ENCODE results near the gene CEACAM1.
"Not testable (repeated sequence)": the region's sequence is repeated elsewhere in the genome, so short reads cannot be mapped to it uniquely, and the experiment has no call there.

The CEACAM1 gene

DNA sequence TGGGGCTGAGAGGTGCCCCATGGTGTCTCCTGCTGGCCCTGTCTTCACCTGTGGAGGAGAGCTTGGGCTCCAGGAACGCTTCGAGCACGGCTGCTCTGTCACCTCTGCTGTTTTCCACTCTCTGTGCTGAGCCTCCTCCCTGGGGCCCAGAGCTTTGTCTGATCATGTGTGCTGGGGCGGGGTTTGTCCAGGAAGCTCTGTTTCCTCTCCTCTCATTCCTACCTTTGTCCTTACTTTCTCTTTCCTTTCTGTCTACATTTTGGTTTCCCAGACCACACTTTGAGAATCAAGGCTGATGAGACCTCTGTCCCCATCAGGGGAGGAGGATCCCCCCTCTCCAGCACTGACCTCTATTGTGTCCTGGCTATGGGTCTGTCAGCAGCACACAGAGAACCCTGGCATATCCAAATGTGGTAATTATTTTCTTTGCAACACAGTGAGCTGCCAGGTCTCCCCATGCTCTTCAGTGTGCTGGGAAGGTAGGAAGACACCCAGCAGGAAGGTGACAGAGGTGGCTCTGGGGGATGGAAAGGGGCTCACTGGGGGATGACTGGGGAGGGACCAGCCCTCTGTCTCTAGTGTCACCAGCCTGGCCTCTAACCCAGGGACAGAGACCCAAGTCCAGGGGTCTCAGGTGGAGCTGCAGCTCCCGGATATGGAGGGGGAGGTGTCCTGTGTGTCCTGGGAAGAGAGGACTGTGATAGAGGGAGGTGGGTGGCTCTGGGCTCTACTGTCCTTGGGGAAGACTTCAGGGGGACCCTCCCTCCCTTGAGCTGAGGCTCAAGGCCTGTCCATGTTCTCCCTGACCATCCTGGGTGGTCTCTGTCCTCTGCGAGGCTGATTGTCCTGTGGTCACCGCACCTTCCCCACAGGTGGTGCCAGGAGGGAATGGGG lies at the start of gene CEACAM1:
Gene CEACAM1 (minus strand): TSS at position 128 of the 894 bp plus-strand sequence. CDS start 107 bp downstream, at position 21.
- no peak for DNase-seq (ENCODE audit: low read depth, low spot score)

DNA sequence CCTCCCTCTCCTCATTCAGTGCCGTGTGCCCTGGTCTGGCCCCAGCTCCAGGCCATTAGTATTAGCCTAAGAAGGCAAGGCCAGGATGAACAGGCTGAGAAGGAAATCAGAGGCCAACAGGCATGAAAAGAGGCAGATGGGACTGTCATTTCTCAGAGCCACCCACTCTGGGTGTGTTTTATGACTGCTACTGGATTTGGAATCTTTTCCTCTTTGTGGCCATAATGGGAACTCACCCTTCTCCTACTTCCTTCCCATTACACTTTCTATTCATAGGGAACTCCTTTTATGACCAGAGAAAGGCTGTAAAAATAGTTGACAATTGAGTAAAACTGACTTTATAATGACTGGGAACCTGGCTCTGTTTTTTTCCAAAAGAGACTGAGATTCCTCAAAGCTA lies 48.7 kb upstream of the CEACAM1 start:
- DNase-seq (ENCODE audit: low read depth, low spot score), result no peak

DNA sequence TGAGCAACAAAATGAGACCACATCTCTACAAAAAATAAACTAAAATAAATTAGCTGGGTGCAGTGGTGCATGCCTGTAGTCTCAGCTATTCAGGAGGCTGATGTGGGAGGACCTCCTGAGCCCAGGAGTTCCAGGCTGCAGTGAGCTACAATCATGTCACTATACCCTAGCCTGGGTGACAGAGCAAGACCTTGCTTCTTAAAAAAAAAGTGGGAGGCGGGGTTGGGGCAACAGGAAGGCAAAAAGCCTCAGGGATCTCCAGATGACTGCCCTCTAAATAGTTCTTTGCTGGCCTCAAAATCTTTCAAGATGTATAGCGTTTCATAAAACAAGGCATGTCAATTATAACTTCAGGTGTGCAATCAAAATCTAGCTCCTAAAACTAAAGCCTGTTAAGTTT lies 48.0 kb upstream of the CEACAM1 start:
- no peak for DNase-seq (ENCODE audit: low read depth, low spot score)

DNA sequence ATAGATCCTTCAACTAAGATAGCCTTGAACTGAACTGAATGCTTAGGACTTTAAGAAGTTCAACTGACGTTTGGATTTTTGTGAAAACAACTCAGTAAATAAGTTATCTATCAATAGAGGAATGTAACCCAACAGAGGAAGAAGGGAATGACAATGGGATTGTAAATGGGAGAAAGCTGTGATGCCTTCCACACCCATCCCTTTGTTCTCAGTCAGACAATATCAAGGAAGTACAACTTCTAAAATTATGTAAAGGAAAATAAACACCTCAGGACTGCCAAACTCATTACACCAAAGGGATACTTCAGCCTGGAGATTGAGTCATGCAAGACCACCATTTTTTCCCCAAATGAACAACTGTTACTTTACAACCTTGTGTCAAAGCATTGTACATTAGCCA lies 45.4 kb upstream of the CEACAM1 start:
- no peak for DNase-seq (ENCODE audit: low read depth, low spot score)

DNA sequence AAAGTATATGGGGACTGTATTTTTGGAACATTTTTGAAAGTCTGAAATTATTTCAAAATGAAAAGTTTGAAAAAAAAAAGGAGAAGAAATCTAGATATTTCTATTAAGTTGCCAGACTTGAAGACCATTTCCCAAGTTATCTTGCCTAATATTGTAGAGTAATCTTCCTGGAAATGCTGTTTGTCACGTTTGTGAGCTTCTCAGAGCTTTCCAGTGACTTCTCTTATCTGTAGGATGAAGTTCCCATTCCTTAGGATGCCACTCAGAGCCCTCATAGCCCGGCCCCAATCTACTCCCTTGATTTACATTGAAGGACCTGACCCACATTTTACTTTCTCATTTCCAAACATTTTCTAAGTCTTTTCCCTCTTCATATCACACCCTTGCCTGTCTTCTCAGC lies 42.8 kb upstream of the CEACAM1 start:
- DNase-seq (ENCODE audit: low read depth, low spot score), result no peak

DNA sequence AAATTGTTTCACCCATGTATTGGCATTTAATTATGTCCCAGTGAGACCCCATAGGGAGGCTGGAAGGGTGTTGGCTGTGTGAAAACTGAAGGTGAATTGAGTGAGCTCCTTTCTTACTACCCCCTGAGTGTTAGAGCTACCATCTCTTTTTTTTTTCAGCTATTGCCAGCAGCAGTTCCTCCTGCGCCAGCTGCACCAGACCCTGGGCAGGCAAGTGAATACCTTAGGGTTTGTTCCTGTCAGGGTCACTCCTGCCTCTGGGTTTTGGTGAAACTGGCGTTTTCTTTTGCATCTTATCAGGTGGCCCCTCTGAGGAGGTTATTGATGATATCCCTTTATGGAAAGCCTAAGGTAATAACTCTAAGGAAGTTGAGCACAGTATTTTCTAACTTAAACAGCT lies 40.9 kb upstream of the CEACAM1 start:
- no peak for DNase-seq (ENCODE audit: low read depth, low spot score)

DNA sequence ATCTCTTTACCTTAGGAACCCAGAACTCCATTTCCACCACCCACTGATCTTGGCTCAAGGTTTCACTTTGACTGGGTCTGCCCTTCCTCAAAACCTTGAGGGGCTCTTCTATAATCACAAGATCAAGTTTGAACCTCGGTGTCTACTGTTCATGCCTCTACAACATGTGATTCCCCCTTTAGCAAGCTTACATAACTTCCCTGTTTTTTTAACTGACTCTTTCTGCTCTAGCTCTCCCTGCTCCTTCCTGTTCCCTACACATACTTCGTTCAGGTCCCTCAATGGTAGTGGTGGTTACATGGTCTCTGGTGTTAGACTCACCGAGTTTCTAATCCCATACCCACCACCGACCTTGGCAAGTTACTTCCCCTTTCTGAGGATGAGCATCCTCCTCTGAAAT lies 39.7 kb upstream of the CEACAM1 start:
- no peak for DNase-seq (ENCODE audit: low read depth, low spot score)

DNA sequence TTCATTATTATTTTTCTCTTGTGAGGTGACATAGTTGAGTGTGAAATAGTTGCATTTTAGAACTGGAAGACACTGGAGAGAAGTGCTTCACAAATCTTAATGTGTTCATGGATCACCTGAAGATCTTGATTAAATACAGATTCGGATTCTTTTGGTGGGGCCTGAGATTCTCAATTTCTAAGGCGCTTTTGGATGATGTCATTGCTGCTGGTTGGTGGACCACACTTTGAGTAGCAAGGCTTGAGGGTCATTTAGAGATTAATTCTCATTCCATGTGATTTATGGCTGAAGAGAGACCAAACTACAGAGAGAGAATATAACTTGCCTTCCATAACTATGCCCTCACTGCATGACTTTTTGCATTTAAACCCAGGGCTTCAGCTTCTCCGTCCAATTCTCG lies 39.3 kb upstream of the CEACAM1 start:
- no peak for DNase-seq (ENCODE audit: low read depth, low spot score)

DNA sequence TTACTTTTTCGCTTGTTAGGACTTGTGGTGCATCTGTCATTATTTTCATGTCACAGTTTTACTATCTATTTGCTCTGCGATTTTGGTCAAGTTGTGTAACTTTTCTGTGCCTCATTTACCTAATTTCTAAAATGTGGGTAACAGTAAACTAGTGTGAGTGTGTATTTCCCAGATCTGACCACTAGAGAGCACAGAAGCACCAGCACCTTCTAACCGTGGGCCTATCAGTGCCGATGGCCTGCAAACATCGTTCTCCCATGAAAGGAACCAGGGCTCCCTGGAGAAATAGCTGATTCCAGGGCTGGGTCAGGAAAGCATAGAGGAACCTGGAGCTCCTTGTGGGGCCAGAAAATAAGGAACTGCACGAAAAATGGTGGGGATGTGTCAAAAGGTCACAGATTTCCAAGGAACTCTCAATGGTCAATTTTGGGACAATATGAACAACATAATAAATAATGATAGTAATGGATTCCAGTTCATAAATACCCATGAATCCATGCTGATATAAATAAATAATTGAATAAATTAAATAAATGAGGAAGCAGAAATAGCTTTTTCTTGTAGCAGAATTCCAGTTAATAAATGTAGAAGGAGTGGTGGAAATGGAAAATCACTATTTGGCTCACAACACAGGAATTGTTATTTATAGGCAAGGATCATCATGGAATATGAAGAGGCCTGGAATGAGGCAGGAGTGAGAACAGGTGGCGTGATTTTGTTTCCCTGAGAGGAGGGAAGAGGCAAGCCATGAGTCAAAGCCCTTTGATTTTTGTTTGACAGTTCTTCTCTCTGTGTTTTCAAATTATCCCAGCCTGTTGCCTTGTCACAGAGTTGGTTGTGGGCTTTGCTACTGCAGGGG lies 35.3 kb upstream of the CEACAM1 start:
- DNase-seq (ENCODE audit: low read depth, low spot score), result no peak

DNA sequence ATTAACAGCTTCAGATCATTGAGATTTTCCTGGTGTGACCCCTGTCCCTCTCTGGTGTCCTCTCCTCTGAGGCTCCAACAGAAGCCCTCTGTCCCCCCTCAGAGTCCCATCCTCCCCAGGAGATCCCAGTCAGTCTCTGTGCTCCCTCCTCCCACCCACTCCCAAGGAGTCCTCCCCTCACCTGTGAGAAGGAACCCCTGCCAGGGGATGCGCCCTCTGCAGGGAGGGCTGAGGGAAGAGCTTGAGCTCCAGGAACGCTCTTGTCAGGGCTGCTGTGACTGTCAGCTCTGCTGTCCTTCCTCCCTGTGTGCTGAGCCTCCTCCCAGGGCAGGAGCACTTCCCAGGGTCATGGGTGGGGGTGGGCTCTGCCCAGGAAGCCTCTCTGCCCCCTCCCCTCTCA lies 33.2 kb upstream of the CEACAM1 start:
- DNase-seq (ENCODE audit: low read depth, low spot score), result no peak

DNA sequence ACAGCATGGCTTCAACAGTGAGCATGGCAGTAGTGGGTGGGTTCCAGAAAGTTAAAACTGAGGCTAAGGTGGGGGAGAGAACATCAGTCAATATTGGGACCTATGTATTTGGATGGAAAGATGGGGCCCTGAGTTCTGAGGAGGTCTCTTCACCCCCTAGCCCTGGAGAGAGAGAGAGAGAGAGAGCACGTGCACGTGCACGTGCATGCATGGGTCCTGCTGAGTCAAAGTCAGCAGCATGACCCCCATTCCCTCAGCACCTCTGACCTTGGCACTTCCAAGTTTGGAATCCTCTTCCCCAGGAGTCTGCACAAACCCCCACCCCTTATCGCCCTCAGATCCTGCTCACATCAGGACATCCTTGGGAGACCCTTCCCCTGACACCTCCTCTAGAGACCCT lies 32.5 kb upstream of the CEACAM1 start:
- DNase-seq (ENCODE audit: low read depth, low spot score), result no peak

DNA sequence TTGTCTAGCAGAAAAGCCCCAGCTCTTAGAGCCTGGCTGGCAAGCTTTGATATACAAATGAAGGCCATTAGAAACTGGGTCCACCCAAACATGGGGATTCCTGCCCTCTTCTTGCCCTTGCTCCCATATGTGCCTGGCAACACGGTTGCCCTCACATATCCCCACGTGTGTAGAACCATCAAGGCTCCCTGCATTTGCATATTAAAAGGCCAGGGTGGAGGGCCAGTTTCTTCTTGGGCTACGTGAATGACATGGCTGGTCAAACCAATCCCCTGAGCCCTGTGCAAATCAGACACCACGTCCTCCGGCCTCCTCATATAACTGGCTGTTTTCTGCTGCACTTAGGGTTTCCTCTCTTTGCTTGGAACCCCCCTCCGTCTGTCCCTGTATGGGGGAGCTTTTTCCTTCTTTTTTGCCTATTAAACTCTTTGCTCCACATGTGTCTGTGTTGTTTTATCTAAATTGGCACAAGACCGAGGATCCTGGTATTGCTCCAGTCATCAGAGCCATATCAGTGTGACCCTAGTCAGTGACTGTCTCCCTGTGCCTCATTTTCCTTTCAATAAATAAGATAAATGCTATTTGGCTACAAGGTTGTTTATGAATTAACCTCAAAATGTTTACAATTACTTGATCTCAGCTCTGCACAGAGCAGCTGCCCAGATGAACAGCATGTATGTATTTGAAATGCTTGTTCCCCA lies 30.3 kb upstream of the CEACAM1 start:
- no peak for DNase-seq (ENCODE audit: low read depth, low spot score)

DNA sequence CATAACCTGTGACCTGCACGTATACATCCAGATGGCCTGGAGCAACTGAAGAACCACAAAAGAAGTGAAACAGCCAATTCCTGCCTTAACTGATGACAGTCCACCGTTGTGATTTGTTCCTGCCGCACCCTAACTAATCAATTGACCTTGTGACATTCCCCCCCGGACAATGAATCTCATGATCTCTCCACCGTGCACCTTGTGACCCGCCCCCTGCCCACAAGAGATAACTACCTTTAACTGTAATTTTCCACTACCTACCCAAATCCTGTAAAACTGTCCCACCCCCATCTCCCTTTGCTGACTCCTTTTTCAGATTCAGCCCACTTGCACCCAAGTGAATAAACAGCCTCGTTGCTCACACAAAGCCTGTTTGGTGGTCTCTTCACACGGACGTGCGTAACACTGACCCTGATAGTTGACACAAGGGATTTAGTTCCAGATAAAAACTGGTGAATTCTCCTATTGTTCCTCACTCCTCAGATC lies 29.1 kb upstream of the CEACAM1 start:
- not testable (repeated sequence) for DNase-seq (ENCODE audit: low read depth, low spot score)

DNA sequence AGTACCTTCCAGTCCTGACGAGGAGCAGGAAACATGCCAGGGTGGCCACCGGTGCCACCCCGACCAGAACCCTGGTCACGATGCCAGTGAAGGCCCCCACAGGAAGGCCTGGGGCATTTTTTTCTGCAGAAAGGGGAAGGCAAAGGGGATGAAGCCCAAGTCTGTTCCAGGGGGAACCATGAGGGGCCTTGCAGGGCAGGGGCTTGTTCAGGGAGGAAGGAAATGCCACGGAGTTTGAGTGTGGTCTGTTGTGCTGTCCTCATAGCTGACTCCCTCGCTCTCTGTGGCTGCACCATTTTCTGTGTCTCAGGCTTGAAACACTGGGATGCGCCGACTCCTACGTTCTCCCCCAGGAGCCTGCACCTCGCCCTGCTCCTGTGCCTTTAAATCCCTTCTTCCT lies 27.5 kb upstream of the CEACAM1 start:
- no peak for DNase-seq (ENCODE audit: low read depth, low spot score)

DNA sequence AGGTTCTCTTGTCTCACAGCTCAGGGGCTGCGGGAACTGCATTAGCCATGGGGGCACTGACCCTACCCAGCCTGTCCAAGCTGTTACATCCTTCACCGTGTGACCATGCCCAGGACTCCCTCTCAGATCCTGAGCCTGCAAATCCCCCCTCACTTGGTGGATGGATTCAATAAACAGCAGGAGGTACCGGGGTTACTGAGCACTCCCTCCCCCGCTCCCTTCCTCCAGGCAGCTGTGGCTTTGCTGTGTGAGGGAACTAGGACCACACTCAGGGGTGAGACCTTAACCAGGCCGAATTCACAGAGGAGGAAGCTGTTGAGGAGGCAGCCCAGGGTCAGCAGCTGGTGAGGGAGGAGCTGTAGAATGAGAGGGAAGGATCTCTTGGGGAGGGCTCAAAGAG lies 27.0 kb upstream of the CEACAM1 start:
- no peak for DNase-seq (ENCODE audit: low read depth, low spot score)

DNA sequence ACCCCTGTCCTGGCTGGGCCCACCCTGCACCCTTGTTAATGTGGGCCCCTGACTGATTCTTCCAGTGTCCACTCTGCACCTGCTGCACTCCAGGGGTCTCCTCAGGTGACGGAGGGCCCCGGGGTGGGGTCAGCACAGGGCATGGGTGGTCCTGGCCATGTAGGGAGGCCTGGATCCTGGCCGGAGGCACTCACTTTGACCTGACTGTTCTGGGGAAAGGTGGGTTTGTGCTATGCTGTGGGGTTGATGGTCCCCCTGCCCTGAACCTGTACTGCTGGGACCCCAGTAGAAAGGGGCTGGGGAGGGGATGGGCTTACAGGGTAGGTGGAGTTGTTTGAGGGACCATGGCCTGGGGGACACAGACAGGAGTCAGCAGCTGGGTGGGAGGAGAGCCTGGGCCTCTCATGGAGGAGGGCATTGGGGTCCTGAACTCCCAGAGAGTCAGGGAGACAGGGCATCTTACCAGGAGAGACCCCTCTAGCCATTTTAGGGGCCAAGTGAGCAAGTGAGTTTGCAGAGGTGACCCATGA lies 25.8 kb upstream of the CEACAM1 start:
- DNase-seq (ENCODE audit: low read depth, low spot score), result no peak

DNA sequence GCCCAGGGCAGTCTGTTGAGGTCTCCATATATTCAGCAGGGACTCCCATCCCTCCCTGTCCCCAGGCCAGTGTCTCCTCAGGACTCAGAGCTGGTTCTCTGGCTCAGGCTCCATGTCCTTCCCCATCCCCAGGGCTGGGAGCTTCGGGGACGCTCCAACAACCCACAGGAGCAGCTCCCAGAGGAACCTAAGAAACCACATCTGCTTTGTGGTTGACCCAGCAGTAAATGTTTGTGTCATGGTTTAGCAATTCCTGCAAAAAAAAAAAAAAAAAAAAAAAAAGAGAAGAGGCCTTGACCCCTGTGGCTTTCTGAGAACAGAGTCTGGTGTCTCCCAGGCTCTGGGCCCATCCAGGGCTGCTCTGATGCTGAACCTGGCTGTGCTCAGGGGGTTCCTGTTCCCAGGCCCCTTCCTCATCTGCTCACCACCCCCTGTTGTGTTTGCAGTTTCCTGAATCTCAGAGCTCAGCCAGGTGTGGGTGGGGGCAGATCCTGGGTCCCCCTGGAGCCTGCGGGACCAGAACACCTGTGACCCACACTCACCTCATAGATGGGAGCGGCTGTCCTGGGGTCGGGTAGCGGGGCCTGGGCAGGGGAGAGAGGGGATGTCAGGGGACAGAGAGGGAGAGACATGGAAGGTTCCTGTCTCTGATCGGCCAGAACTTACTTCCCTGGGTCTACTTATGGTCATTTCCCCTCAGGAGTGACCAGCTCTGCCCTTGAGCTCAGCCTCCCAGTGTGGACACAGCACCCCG lies 25.2 kb upstream of the CEACAM1 start:
- no peak for DNase-seq (ENCODE audit: low read depth, low spot score)

DNA sequence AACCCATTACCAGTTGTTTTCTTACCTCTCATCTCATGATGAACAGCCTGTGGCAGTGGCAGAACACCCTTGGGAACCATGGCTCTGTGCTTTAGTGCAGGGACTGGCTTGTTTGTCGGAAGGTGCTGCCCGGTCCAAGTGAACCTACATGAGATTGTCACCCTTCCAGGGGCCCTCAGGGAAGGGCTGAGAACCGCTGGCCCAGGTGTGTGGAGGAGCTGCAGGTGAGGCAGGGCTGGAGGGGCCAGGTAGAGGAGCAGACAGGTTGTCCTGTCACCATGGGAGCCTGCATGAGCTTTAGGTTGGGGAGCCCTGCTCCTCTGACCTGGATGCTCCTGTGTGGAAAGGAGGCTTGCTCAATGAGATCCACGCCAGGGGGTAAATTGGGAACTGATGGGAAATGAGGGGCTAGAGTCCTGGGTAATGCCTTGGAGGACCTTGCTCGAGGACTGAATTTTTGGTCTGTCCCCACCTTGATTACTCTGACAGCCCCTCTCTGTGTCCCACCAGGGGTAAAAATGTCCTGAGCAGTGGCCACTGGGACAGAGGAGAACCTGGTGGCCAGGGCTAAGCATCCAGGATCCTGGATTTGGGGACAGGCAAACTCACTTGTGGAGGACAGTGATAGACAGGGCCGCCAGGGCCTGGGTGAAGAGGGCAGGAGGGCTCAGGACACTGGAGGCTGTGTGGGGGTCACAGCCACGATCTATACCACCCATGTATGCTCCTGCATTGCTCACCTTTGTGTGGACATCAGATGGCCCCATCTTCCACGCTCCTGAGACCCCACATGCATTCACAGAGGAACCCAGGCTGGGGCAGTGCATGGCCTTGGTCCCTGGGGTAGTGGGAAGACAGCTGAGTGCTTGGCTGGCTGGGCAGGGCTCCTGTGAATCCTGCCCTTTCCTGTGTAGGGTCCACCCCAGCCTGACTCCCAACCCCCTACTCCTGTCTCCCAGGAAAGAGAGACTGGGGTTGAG lies 24.1 kb upstream of the CEACAM1 start:
- no peak for DNase-seq (ENCODE audit: low read depth, low spot score)

DNA sequence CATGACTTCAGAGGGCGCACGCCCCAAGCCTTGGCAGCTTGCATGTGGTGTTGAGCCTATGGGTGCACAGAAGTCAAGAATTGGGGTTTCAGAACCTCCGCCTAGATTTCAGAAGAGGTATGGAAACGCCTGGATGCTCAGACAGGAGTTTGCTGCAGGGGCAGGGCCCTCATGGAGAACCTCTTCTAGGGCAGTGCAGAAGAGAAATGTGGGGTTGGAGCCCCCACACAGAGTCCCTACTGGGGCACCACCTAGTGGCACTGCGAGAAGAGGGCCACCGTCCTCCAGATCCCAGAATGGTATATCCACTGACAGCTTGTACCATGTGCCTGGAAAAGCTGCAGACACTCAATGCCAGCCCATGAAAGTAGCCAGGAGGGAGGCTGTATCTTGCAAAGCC lies 22.2 kb upstream of the CEACAM1 start:
- DNase-seq (ENCODE audit: low read depth, low spot score), result not testable (repeated sequence)

DNA sequence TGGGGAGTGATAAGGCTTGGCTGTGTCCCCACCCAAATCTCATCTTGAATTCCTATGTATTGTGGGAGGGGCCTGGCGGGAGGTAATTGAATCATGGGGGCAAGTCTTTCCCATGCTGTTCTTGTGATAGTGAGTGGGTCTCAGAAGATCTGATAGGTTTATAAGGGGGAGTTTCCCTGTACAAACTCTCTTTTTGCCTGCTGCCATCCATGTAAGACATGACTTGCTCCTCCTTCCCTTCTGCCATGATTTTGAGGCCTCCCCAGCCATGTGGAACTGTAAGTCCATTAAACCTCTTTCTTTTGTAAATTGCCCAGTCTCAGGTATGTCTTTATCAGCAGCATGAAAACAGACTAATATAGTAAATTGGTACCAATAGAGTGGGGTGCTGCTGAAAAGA lies 20.8 kb upstream of the CEACAM1 start:
- not testable (repeated sequence) for DNase-seq (ENCODE audit: low read depth, low spot score)
